ENCODE measurements around the gene YPEL4. TPM values are rescaled to one million over a fixed set of nuclear protein-coding genes. Genes with fewer than 3 reads are reported as not detected.

The YPEL4 gene
- total and polyA plus RNA-seq, 7 donors, result 0.08 to 0.90 (median 0.20) TPM; not detected in 1

DNA sequence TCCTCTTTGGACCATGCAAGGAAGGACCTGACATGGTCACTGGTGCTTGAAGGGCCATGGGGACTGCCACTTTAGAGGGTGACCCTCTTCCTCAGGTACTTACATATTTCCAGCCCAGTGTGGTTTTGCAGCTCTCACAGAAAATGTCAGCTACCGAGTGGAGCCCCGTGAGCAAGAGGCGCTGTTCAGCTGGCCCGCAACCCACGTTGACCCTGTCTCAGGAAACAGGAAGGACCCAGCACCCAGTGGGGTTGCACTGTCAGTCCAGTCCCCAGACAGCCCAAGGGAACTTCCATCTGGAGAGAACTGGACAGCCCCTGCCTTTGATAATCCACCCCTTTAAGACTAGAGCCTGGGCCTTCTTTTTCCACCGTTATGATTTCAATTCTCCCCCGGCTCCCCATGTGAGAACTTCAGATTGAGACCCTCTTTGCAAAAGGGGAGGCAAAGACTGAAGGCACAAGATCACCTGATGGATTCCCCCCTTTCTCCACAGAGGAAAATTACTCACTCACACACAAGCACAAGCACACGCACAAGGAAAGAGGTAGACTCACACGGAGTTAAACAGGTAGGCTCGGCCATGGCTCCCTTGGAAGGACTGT, 3.4 kb downstream of the YPEL4 start:
- no peak for TF ChIP-seq CTCF (IDR thresholded peaks at IDR 0.05)
- no peaks in the 10 kb centered on the region for H3K9me3 ChIP-seq
- peaks cover 8% of the 10 kb centered on the region for H3K4me1 ChIP-seq
- intact Hi-C loops (cut with DNase I), result loop anchor here in 1 of 2 donors (5.0 kb wide), 1 partner anchor 299 kb away; no protein-coding TSS in a partner anchor
- H3K27ac ChIP-seq, result no peak overlapping the region
- 34 to 38% (median 37%) methylated on average over 10 of the region's 10 CpGs for WGBS, 3 donors
- ATAC-seq (no peak), DNase-seq (no peak)
- no peak overlapping the region for H3K4me3 ChIP-seq
- H3K36me3 ChIP-seq (ENCODE audit: insufficient read depth in 1 of 2, low read depth in 1 of 2), result no peaks in the 10 kb centered on the region
- H3K27me3 ChIP-seq (ENCODE audit: insufficient read depth in 3 of 3, low read length in 2 of 3), result peaks cover 0 to 48% (median 30%) of the 10 kb centered on the region in 3 donors

DNA sequence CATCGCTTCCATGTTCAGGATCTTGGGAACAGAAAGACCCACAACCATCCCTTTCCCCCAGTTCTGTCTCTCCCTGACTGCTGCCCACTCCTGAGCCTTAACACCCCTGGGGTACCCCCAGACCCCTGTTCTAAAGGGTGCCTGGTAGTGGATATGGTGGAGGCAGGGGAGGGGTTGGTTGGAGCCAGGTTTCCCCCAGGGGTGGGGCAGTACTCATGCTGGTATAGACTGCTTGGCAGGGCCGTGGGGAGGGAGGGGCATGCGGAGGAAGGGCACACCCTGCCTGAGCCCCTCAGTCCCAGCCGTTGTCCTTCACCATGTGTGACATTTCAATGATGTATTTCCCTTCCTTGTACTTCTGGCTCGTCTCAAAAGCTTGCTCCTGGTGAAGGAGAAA, 4.0 kb downstream of the YPEL4 start:
- TF ChIP-seq CTCF (IDR thresholded peaks at IDR 0.05), result no peak
- H3K27ac ChIP-seq, result no peak overlapping the region
- no peaks in the 10 kb centered on the region for H3K9me3 ChIP-seq
- WGBS, 3 donors, result 21 to 26% (median 23%) methylated on average over 5 of the region's 5 CpGs
- intact Hi-C loops (cut with DNase I), result loop anchor here (2.0 to 5.0 kb wide), 3 partner anchors 77 to 298 kb away; no protein-coding TSS in a partner anchor
- no peak overlapping the region for H3K4me3 ChIP-seq
- ATAC-seq (no peak), DNase-seq (no peak)
- peaks cover 8% of the 10 kb centered on the region for H3K4me1 ChIP-seq
- H3K27me3 ChIP-seq (ENCODE audit: insufficient read depth in 3 of 3, low read length in 2 of 3), result peaks cover 0 to 48% (median 30%) of the 10 kb centered on the region in 3 donors
- H3K36me3 ChIP-seq (ENCODE audit: insufficient read depth in 1 of 2, low read depth in 1 of 2), result no peaks in the 10 kb centered on the region

GRCh38 chr11:57644748-57645688, 4.7 kb downstream of the YPEL4 start:
- Histone ChIP-seq H3K4me3 (no peak overlapping the region), H3K4me1 (peaks cover 8% of the 10 kb centered on the region), H3K27ac (no peak overlapping the region), H3K36me3 (ENCODE audit: insufficient read depth in 1 of 2, low read depth in 1 of 2) (no peaks in the 10 kb centered on the region), H3K9me3 (no peaks in the 10 kb centered on the region), H3K27me3 (ENCODE audit: insufficient read depth in 3 of 3, low read length in 2 of 3) (peaks cover 0 to 45% (median 30%) of the 10 kb centered on the region in 3 donors)
- peak; percentile 75 to 89 (median 82) for ATAC-seq
- 8 to 12% (median 9%) methylated on average over 17 of the region's 17 CpGs for WGBS, 3 donors
- peak; percentile 81 for TF ChIP-seq CTCF (IDR thresholded peaks at IDR 0.05)
- intact Hi-C loops (cut with DNase I), result loop anchor here (2.0 to 5.0 kb wide), 4 partner anchors 76 to 298 kb away; partner anchors contain the start of gene UBE2L6 (in 1 of the 2)
- peak; percentile 78 to 87 for DNase-seq

DNA sequence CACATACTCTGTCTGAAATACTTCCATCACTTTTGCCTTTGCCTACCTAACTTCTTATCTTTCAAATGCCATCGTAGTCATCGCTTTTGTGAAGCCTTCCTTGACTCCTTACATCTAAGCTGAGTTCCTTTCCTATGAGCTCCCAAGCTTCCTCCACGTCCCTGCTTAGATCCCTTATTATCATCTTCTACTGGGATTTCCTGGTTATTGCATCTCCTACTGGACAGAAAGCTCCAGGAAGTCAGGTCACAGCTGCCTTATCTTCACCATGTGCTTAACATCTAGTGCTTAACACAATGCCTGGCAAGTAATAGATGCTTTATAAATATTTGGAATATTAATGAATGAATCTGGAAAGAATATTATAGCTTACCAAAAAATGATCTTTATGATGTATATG, 5.9 kb downstream of the YPEL4 start:
- no peaks in the 10 kb centered on the region for H3K36me3 ChIP-seq (ENCODE audit: insufficient read depth in 1 of 2, low read depth in 1 of 2)
- no peak for TF ChIP-seq CTCF (IDR thresholded peaks at IDR 0.05)

More for the DNA sequence above, 5.9 kb downstream of the YPEL4 start:
- H3K27ac ChIP-seq, result no peak overlapping the region
- no peak for ATAC-seq
- H3K4me1 ChIP-seq, result peaks cover 8% of the 10 kb centered on the region
- WGBS, 3 donors, result 59 to 80% (median 69%) methylated on average over 3 of the region's 3 CpGs
- H3K9me3 ChIP-seq, result no peaks in the 10 kb centered on the region
- intact Hi-C loops (cut with DNase I), result loop anchor here (2.0 to 5.0 kb wide), 4 partner anchors 75 to 297 kb away; partner anchors contain the start of gene UBE2L6 (in 1 of the 2)
- peaks cover 0 to 35% (median 21%) of the 10 kb centered on the region in 3 donors for H3K27me3 ChIP-seq (ENCODE audit: insufficient read depth in 3 of 3, low read length in 2 of 3)
- DNase-seq, result no peak
- no peak overlapping the region for H3K4me3 ChIP-seq
